Stimulated activated CD8-positive, alpha-beta memory T cell treated with anti-CD3 and anti-CD28 coated beads, Interleukin-4, amount 100 ng/mL, for 4 hours (primary cell): Measurements from ENCODE around the gene PQBP1.
"Not testable (repeated sequence)": the region's sequence is repeated elsewhere in the genome, so short reads cannot be mapped to it uniquely, and the experiment has no call there.

Experiments used
- DNase-seq, 2 donors: peaks; one replicate each; pipeline ENCODE4 v3.0.0-alpha.2; 2020; ENCODE audit warnings: low read depth in 2 of 2, low spot score in 1 of 2

PQBP1 gene

GRCh38 chrX:48897625-48898306, at the start of gene PQBP1, which contains the start of gene TIMM17B:
Gene PQBP1, plus strand, starts transcription at chrX:48897930. Its CDS starts 580 bp downstream, at chrX:48898510.
Gene TIMM17B, minus strand, starts transcription at chrX:48897768. Its CDS starts 19 bp downstream, at chrX:48897749.
- peak; percentile 58 to 75 for DNase-seq

DNA sequence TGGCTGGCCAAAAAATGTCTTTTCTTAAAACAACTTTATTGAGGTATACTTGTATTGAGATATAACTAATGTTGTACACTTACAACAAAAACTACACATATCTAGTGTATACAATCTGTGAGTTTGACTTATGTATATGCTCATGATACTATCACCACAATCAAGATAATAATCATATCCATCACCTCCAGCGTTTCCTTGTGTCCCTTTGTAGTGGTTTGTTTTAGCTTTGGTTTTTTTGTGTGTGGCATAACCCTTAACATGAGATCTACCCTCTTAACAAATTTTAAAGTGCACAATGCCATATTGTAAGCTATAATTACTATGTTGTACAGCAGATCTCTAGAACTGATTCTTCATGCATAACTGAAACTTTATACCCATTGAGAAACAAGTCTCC, 48.9 kb upstream of the PQBP1 start:
- DNase-seq = no peak

DNA sequence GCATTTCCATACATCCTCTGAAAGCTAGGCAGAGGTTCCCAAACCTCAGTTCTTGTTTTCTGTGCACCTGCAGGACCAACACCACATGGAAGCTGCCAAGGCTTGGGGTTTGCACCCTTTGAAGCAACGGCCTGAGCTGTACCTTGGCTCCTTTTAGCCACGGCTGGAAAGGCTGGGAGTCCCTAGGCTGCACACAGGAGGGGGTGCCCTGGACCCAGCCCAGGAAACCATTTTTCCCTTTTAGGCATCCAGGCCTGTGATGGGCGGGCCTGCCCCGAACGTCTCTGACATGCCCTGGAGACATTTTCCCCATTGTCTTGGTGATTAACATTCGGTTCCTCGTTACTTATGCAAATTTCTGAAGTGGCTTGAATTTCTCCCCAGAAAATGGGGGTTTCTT, 44.9 kb upstream of the PQBP1 start:
- DNase-seq = no peak

- not testable (repeated sequence) for DNase-seq
Observed at GRCh38 chrX:48853494-48853893, 44.2 kb upstream of the PQBP1 start.

DNA sequence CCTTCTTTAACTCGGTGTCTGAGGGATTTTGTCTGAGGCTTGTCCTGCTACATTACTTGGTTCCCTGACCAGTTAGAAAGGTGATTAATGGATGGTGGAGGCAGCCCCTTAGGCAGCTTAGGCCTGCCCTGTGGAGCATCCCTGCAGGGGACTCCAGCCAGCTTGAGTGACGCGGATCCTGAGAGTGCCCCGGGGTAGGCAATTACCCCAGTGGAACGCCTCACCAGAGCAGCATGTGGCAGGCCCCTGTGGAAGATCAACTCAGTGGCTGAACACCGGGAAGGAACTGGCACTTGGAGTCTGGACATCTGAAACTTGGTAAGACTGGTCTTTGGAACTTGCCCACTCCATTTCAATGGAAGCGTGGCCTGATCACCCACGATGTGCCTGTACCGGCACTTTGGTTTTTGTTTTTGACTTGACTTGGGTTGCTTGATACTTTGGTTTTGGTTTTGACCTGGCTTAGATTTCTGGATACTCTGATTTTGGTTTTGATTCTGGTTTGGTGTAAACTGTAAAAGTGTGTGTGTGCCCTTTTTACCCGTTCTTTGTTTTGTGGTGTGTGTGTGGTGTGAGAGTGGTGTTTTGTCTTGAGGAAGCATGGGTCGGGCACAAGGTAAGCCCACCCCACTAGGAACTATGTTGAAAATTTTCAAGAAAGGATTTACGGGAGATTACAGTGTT, 43.5 kb upstream of the PQBP1 start:
- not testable (repeated sequence) for DNase-seq

- DNase-seq = no peak
Observed at GRCh38 chrX:48854898-48855297, 42.8 kb upstream of the PQBP1 start.

GRCh38 chrX:48864210-48864609, 33.5 kb upstream of the PQBP1 start:
- DNase-seq = no peak

DNA sequence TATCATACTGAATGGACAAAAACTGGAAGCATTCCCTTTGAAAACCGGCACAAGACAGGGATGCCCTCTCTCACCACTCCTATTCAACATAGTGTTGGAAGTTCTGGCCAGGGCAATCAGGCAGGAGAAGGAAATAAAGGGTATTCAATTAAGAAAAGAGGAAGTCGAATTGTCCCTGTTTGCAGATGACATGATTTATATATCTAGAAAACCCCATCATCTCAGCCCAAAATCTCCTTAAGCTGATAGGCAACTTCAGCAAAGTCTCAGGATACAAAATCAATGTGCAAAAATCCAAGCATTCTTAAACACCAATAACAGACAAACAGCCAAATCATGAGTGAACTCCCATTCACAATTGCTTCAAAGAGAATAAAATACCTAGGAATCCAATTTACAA, 25.7 kb upstream of the PQBP1 start:
- DNase-seq = not testable (repeated sequence)

GRCh38 chrX:48876944-48877343, 20.8 kb upstream of the PQBP1 start:
- not testable (repeated sequence) for DNase-seq

DNA sequence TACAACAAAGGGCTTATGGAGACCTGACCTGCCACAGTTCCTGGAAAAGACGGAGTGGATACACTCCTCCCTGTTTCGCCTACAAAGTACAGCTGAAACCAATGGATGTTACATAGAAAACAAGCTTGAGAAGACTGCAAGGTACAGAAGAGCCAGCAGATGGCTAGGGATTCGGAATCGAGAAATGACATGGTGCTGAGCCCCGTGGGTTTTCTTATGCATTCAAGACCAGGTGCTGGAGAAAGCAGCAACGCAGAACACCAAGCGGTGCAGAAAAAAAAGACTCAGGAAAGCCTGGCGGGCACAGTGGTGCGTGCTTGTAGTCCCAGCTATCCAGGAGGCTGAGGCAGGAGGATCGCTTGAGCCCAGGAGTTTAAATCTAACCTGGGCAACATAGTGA, 14.0 kb upstream of the PQBP1 start:
- DNase-seq = no peak

DNA sequence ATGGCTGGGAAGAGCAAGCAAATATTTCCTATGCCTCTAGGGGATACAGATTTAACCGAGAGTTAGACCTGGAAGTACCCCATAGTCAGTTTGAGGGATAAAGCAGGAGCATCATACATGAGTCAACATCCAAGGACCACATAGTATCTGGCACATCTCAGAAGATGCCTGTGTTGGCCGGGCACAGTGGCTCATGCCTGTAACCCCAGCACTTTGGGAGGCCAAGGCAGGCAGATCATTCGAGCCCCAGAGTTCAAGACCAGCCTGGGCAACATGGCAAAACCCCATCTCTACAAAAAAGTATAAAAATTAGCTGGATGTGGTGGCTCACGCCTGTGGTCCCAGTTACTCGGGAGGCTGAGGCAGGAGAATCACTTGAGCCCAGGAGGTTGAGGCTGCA, 11.1 kb upstream of the PQBP1 start:
- DNase-seq = not testable (repeated sequence)

DNA sequence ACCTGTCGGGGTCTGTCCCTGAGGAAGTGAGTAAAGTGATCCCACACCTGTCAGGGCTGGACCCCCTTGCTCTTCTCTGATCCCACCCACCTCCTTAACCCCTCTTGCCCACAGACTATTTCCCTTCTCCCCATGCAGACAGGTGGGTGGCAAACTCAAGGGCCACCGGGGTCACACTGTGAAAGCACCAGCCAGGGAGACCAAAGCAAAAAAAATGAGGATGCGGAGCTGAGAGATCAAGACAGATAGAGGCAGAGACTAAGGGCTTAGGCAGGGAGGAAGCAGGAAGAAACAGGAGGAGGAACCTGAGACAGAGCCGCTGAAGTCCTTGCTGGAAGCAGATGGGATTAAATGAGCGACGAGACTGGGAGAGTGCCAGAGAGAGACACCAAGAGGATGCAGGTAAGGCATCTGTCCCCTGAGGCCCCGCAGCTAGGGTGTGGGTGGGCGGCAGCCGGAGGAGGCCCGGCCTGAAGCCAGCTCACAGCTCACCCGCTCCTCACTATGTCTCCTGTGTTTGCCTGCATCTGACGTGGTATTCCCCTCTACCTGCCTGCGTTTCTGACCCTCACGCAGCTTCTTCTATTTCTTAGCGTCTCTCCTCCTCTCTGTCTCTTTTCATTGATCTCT, 7.3 kb upstream of the PQBP1 start:
- DNase-seq = no peak

DNA sequence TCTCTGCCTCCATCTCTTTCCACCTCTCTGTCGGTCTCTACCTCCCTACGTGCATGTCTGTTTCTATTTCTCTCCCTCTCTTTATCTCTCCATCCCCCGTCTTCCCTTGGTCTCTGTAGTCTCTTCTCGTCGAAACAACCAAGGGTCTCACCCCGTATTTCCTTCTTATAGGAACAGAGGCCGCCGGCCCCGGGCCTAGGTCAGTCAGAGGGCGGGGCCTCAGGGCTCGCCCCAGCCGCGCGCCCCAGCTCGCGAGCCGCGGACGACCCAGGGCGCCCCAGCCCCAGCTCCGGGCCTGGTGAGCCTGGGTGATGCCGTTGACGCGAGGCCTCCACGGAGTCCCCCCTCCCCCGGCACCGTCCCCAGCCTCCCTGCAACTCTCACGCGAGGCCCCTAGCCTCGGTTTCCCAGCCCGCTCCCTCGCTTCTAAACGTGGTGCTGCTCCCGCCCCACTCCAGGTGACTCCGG, 6.8 kb upstream of the PQBP1 start:
- no peak for DNase-seq

DNA sequence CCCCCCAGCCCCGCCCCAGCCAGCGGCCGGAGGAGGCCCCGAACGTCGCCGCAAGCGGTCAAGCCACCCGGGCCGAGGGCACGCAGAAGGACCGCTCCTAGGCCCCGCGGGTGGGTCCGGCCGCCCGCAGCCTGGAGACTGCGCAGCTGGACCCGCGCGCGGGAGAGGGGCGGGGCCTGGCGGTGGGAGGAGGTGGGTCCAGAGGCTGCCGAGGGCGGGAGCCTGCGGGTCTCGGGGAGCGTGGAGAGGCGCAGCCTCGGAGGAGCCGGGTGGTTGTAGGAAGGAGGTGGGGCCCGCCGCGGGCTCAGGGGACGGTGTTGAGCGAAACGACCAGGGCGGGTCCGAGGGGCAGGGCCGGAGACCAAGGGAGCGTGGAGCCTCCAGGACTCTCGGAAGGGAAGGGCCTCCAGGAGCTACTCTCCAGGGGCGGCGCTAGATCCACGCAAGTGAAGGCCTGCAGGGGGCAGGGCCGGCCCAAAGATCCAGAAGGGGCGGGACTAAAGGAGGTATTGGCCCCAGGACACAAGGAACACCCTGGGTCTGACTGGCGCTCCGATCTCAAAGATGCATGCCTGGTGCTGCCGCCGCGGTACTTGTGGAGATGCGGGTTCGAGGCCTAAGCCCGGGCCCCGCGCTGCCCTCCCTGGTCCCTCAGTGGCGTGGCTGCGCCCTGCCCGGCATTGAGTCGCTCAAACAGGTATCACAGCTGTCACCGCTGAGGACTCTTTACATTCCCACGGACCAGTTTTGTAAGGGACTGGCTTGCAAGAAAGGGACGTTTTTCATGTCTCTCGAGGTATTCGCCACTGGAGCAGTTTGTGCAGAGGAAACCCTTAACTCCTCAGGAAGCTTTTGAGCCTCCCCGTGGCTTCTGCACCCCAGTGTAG, 6.1 kb upstream of the PQBP1 start:
- DNase-seq = peak; percentile 32 to 49

GRCh38 chrX:48892896-48893295, 4.8 kb upstream of the PQBP1 start:
- no peak for DNase-seq

DNA sequence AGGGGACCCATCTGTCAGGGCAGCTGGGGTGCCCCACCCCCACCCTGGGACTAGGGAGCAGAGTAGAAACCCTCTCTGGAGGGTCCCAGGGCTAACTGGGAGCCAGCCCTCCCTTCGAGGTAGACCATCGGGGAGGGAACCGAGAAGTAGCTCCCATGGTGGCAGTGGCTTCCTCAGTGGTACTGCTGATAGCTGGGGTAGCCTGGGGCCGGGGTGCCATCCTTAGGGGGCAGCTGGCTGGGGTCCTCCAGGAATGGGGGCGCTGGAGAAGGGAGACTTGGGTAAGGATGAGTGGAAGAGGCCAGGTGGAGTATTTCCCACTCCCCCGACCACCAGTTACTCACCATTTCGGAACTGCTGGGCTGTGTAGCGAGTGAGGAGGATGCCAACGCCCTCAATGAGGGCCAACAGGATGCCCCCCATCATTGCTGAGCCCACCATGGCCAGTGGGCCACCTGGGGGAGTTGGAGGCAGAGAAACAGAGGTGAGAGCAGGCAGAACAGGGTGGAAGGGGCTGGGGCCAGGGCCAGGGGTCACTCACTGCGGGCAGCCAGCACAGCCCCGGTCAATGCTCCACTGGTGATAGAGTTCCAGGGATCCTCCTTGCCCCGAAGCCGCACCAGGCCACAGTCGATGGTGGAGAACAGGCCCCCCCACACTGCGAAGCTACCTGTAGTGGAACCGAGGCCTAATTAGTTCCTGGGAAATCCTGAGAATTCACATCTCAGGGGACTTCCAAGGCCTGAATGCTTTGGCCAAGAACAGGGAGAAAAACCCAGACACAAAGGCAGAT, 4.0 kb upstream of the PQBP1 start:
- no peak for DNase-seq

DNA sequence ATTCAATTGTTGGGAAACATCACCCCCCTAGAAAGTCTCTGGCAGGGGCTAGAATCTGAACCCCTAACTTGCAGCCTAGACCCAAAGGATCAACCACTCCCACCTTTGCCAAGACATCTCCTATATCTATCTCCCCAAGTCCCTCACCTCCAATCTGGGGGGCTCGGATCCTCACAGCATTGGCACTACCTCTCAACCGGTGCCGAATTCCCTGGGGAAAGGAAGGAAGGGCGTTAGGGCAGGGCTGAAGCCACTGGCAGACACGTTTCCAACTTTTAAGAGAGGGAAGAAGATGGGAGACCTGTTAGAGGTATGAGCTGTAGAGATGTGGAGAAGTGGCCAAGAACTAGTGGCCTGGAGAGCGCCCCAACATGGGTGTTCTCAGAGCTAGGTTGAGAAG, 2.8 kb upstream of the PQBP1 start:
- no peak for DNase-seq

DNA sequence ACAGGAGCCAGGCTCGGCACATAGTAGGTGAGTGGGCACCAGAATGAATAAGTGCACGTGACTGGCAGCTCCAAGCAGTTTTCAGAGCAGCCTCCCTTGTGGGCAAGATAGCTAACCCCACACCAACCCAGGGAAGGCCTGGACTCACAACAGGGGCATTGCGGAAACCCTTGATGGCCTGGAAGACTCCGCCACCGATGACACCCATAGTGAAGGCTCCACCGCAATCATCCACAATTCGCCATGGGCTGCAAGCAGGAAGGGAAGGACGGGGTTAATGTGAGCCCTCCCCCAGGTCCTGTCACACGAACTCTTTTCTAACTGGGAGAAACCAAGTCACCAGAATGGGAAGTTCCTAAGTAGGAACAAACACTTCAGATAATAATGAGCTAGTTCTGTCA, 1.1 kb upstream of the PQBP1 start:
- DNase-seq = no peak

DNA sequence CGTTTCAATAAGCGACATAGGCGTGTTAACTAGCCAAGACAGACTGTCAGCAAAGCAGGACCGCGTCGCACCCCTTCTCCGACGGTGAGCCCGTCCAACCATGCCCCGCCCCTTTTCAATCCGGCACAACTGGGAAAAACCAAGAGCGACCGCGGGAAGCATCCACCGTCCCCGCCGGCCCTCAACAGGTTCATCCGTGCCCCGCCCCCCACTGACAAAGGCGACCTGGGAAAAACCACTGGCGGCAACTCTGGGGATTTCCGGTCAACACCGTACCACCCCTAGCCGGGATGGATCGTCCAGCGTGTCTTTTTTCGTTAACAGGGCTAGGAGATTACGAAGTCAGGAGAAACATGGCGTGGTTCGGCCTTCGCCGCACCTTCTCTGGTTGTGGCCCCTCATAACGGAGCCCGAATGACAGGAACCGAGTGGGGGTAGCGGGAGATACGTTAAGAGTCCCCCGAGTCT, 539 bp upstream of the PQBP1 start:
- DNase-seq = peak in 1 of 2 donors; percentile 38

DNA sequence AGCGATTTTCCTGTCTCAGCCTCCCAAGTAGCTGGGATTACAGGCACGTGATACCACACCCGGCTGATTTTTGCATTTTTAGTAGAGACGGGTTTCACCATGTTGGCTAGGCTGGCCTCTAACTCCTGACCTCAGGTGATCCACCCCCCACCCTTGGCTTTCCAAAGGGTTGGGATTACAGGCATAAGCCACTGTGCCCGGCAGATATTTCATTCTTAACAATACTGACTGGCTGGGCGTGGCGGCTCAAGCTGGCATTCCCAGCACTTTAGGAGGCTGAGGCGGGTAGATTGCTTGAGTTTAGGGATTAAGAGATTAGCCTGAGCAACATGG, 1.3 kb downstream of the PQBP1 start:
- DNase-seq = no peak
